Spinal cord (tissue), 10 donors: ENCODE data around the gene MLXIP. TPM values are rescaled to one million over a fixed set of nuclear protein-coding genes. Genes with fewer than 3 reads are reported as not detected.
"Not testable (repeated sequence)": the region's sequence is repeated elsewhere in the genome, so short reads cannot be mapped to it uniquely, and the experiment has no call there.

Experiments
- DNase-seq, 6 donors: peaks; one replicate each; pipeline versions ENCODE4 v3.0.0 to v3.0.0-alpha.2; 2013 to 2015; ENCODE audit warnings: low spot score in 6 of 6, low read depth in 4 of 6
- H3K27ac ChIP-seq: one replicate; pipeline ENCODE4 v1.5.1; 2013; ENCODE audit warnings: low read depth, low read length, control low read depth
- H3K27me3 ChIP-seq: one replicate; pipeline ENCODE4 v1.6.1; 2013; ENCODE audit warnings: low read length; ENCODE audit not compliant: control insufficient read depth, insufficient read depth
- H3K36me3 ChIP-seq: one replicate; pipeline ENCODE4 v1.6.1; 2013; ENCODE audit warnings: low read length; ENCODE audit not compliant: control insufficient read depth, insufficient read depth
- H3K4me1 ChIP-seq: one replicate; pipeline ENCODE4 v1.6.1; 2013; ENCODE audit warnings: low read length; ENCODE audit not compliant: control insufficient read depth, insufficient read depth
- H3K4me3 ChIP-seq: one replicate; pipeline ENCODE4 v1.5.1; 2013; ENCODE audit warnings: low read depth, low read length, control low read depth
- H3K9me3 ChIP-seq: one replicate; pipeline ENCODE4 v1.6.1; 2013; ENCODE audit warnings: low read length; ENCODE audit not compliant: control insufficient read depth, insufficient read depth
- WGBS: methylation state at CpG from one replicate; pipeline ENCODE4 v1.1.5; 2013; ENCODE audit warnings: missing lambda C conversion rate; ENCODE audit not compliant: insufficient coverage; 5-methylcytosine and 5-hydroxymethylcytosine counted together
- polyA plus RNA-seq, 2 donors: library from polyadenylated mRNA; unstranded; fragments of 120-200 nt; gene quantifications; one replicate each; pipeline ENCODE4 v1.2.1, GENCODE V29; 2013; ENCODE audit not compliant: insufficient read length in 2 of 2
- total RNA-seq, 2 donors: library from RNA; depleted of rRNA in 1 of 2; stranded (reverse); fragments of 120-200 nt in 1 of 2; fragments of >200 nt in 1 of 2; gene quantifications; one replicate each; pipeline versions ENCODE4 v1.2.3 to v1.2.4, GENCODE V29; 2013 to 2014
- donor health status: healthy.

The MLXIP gene
- total and polyA plus RNA-seq, 4 donors, result 10.3 to 46.6 (median 24.1) TPM

GRCh38 chr12:122051231-122051876 is 27.2 kb upstream of the MLXIP start:
- H3K27me3 ChIP-seq, result no peaks in the 10 kb centered on the region
- peaks cover 63% of the 10 kb centered on the region for H3K36me3 ChIP-seq
- no peak overlapping the region for H3K4me3 ChIP-seq
- 70% methylated on average over 13 of the region's 14 CpGs for WGBS
- no peaks in the 10 kb centered on the region for H3K9me3 ChIP-seq
- peaks cover 18% of the 10 kb centered on the region for H3K4me1 ChIP-seq
- no peak overlapping the region for H3K27ac ChIP-seq
- DNase-seq, result no peak

- WGBS, result 100% methylated on average over 1 of the region's 2 CpGs
- DNase-seq, result no peak
- Histone ChIP-seq H3K36me3 (peaks cover 65% of the 10 kb centered on the region), H3K27ac (no peak overlapping the region), H3K9me3 (no peaks in the 10 kb centered on the region), H3K4me1 (peaks cover 18% of the 10 kb centered on the region), H3K27me3 (no peaks in the 10 kb centered on the region), H3K4me3 (no peak overlapping the region)
Measured at GRCh38 chr12:122052285-122052684, 26.3 kb upstream of the MLXIP start.

- no peak overlapping the region for H3K4me3 ChIP-seq
- H3K36me3 ChIP-seq, result peaks cover 74% of the 10 kb centered on the region
- WGBS, result 95% methylated on average over 27 of the region's 27 CpGs
- H3K27me3 ChIP-seq, result no peaks in the 10 kb centered on the region
- DNase-seq, result no peak
- H3K9me3 ChIP-seq, result no peaks in the 10 kb centered on the region
- H3K27ac ChIP-seq, result no peak overlapping the region
- peaks cover 18% of the 10 kb centered on the region for H3K4me1 ChIP-seq
Measured at GRCh38 chr12:122054842-122055520, 23.6 kb upstream of the MLXIP start.

GRCh38 chr12:122056406-122056805 is 22.1 kb upstream of the MLXIP start:
- 100% methylated on average over 6 of the region's 7 CpGs for WGBS
- not testable (repeated sequence) for DNase-seq, H3K27me3 ChIP-seq, H3K4me3 ChIP-seq, H3K9me3 ChIP-seq, H3K27ac ChIP-seq
- peaks cover 69% of the 10 kb centered on the region for H3K36me3 ChIP-seq
- peaks cover 13% of the 10 kb centered on the region for H3K4me1 ChIP-seq

GRCh38 chr12:122057007-122057735 is 21.4 kb upstream of the MLXIP start:
- Histone ChIP-seq H3K4me3 (no peak overlapping the region), H3K36me3 (peaks cover 74% of the 10 kb centered on the region), H3K27ac (no peak overlapping the region), H3K27me3 (no peaks in the 10 kb centered on the region), H3K9me3 (no peaks in the 10 kb centered on the region), H3K4me1 (peaks cover 11% of the 10 kb centered on the region)
- DNase-seq, result no peak
- 97% methylated on average over 11 of the region's 11 CpGs for WGBS

GRCh38 chr12:122057769-122058168 is 20.8 kb upstream of the MLXIP start:
- WGBS, result 100% methylated on average over 3 of the region's 3 CpGs
- Histone ChIP-seq H3K4me1 (peaks cover 16% of the 10 kb centered on the region), H3K27me3 (no peaks in the 10 kb centered on the region), H3K9me3 (no peaks in the 10 kb centered on the region), H3K27ac (no peak overlapping the region), H3K36me3 (peaks cover 75% of the 10 kb centered on the region), H3K4me3 (no peak overlapping the region)
- DNase-seq, result no peak

- no peak for DNase-seq
- peaks cover 25% of the 10 kb centered on the region for H3K4me1 ChIP-seq
- peaks cover 72% of the 10 kb centered on the region for H3K36me3 ChIP-seq
- no peak overlapping the region for H3K27ac ChIP-seq
- H3K27me3 ChIP-seq, result no peaks in the 10 kb centered on the region
- H3K4me3 ChIP-seq, result no peak overlapping the region
- H3K9me3 ChIP-seq, result no peaks in the 10 kb centered on the region
- WGBS, result 99% methylated on average over 11 of the region's 11 CpGs
Measured at GRCh38 chr12:122058549-122059149, 19.9 kb upstream of the MLXIP start.

- peaks cover 70% of the 10 kb centered on the region for H3K36me3 ChIP-seq
Measured at GRCh38 chr12:122059203-122059960, 19.2 kb upstream of the MLXIP start.

GRCh38 chr12:122060081-122060501 is 18.5 kb upstream of the MLXIP start:
- Histone ChIP-seq H3K4me1 (peaks cover 27% of the 10 kb centered on the region), H3K4me3 (no peak overlapping the region), H3K36me3 (peaks cover 63% of the 10 kb centered on the region), H3K27me3 (no peaks in the 10 kb centered on the region), H3K27ac (no peak overlapping the region), H3K9me3 (no peaks in the 10 kb centered on the region)
- 89% methylated on average over 14 of the region's 22 CpGs for WGBS
- no peak for DNase-seq

More at GRCh38 chr12:122059203-122059960, 19.2 kb upstream of the MLXIP start:
- WGBS, result 93% methylated on average over 28 of the region's 28 CpGs
- Histone ChIP-seq H3K4me3 (no peak overlapping the region), H3K27ac (no peak overlapping the region), H3K9me3 (no peaks in the 10 kb centered on the region), H3K4me1 (peaks cover 28% of the 10 kb centered on the region), H3K27me3 (no peaks in the 10 kb centered on the region)
- no peak for DNase-seq
